Mesenchymal stem cell (in vitro differentiated cells and primary cell): ENCODE results near the gene MTX2.

Experiments used
- DNase-seq: peaks from one replicate; pipeline ENCODE4 v3.0.0-alpha.2; 2013
- H2AFZ ChIP-seq: one replicate; pipeline ENCODE4 v1.6.1; 2013; ENCODE audit warnings: low read depth, mild to moderate bottlenecking, control low read depth, inconsistent platforms, low read length, moderate library complexity
- H2AK5ac ChIP-seq: 2 replicates; pipeline ENCODE4 v1.6.1; 2013; ENCODE audit warnings: low read length, moderate library complexity, mild to moderate bottlenecking, inconsistent platforms; ENCODE audit not compliant: severe bottlenecking
- H2BK120ac ChIP-seq: one replicate; pipeline ENCODE4 v1.6.1; 2013; ENCODE audit warnings: low read depth, mild to moderate bottlenecking, inconsistent platforms, low read length, moderate library complexity
- H2BK12ac ChIP-seq, 2 experiments: one replicate each; pipeline ENCODE4 v1.6.1; 2013; ENCODE audit warnings: inconsistent platforms in 2 of 2, low read length in 2 of 2, mild to moderate bottlenecking in 2 of 2, moderate library complexity in 2 of 2, control low read depth in 1 of 2
- H2BK15ac ChIP-seq: one replicate; pipeline ENCODE4 v1.6.1; 2013; ENCODE audit warnings: mild to moderate bottlenecking, low read depth, inconsistent platforms; ENCODE audit not compliant: poor library complexity, severe bottlenecking
- H2BK5ac ChIP-seq: 2 replicates; pipeline ENCODE4 v1.6.1; 2013; ENCODE audit warnings: low read depth, mild to moderate bottlenecking, low read length, control low read depth, inconsistent platforms; ENCODE audit not compliant: poor library complexity, severe bottlenecking
- H3K14ac ChIP-seq, 2 experiments: one replicate each; pipeline ENCODE4 v1.6.1; 2013; ENCODE audit warnings: inconsistent platforms in 2 of 2, low read length in 2 of 2, control low read depth in 1 of 2, mild to moderate bottlenecking in 1 of 2, moderate library complexity in 1 of 2
- H3K18ac ChIP-seq, 2 experiments: one replicate each; pipeline ENCODE4 v1.6.1; 2013; ENCODE audit warnings: inconsistent platforms in 2 of 2, low read length in 2 of 2, control low read depth in 1 of 2, low read depth in 1 of 2, mild to moderate bottlenecking in 1 of 2
- H3K23ac ChIP-seq, 2 experiments: one replicate each; pipeline ENCODE4 v1.6.1; 2013; ENCODE audit warnings: inconsistent platforms in 2 of 2, low read length in 2 of 2, mild to moderate bottlenecking in 2 of 2, moderate library complexity in 2 of 2, control low read depth in 1 of 2
- H3K27ac ChIP-seq: 2 replicates; pipeline ENCODE4 v1.5.1; 2013; ENCODE audit warnings: mild to moderate bottlenecking, moderate library complexity, low read length, control low read depth, inconsistent platforms; ENCODE audit not compliant: poor library complexity, severe bottlenecking
- H3K27me3 ChIP-seq, 2 experiments: 2 replicates each; pipeline versions ENCODE4 v1.6.1 to v1.7.0; 2013; ENCODE audit warnings: low read length in 2 of 2, mild to moderate bottlenecking in 2 of 2, moderate library complexity in 2 of 2, control low read depth in 1 of 2, inconsistent platforms in 1 of 2; ENCODE audit not compliant: control insufficient read depth in 1 of 2, insufficient read depth in 1 of 2
- H3K36me3 ChIP-seq, 2 experiments: 2 replicates each; pipeline versions ENCODE4 v1.6.1 to v1.7.0; 2013; ENCODE audit warnings: low read length in 2 of 2, control low read depth in 1 of 2, inconsistent platforms in 1 of 2, low read depth in 1 of 2, mild to moderate bottlenecking in 1 of 2; ENCODE audit not compliant: insufficient read depth in 2 of 2, control insufficient read depth in 1 of 2
- H3K4ac ChIP-seq, 2 experiments: one replicate each; pipeline ENCODE4 v1.6.1; 2013; ENCODE audit warnings: inconsistent platforms in 2 of 2, low read length in 2 of 2, mild to moderate bottlenecking in 2 of 2, moderate library complexity in 2 of 2, control low read depth in 1 of 2, low read depth in 1 of 2
- H3K4me1 ChIP-seq: 2 replicates; pipeline ENCODE4 v1.6.1; 2013; ENCODE audit warnings: low read depth, low read length, control low read depth; ENCODE audit not compliant: control insufficient read depth, insufficient read depth
- H3K4me2 ChIP-seq: 2 replicates; pipeline ENCODE4 v1.6.1; 2013; ENCODE audit warnings: low read length, mild to moderate bottlenecking, inconsistent platforms; ENCODE audit not compliant: poor library complexity, severe bottlenecking
- H3K4me3 ChIP-seq, 2 experiments: 2 replicates each; pipeline versions ENCODE4 v1.5.1 to v1.7.0; 2013; ENCODE audit warnings: low read length in 2 of 2, mild to moderate bottlenecking in 2 of 2, control low read depth in 1 of 2, low read depth in 1 of 2; ENCODE audit not compliant: insufficient read depth in 1 of 2
- H3K79me1 ChIP-seq: replicated peaks from 2 replicates; pipeline ENCODE4 v1.6.1; 2013; ENCODE audit warnings: mild to moderate bottlenecking, control low read depth, low read length, inconsistent platforms; ENCODE audit not compliant: poor library complexity, severe bottlenecking
- H3K9ac ChIP-seq: 2 replicates; pipeline ENCODE4 v1.7.0; 2013; ENCODE audit warnings: mild to moderate bottlenecking, low read length, moderate library complexity
- H3K9me3 ChIP-seq: 2 replicates; pipeline ENCODE4 v1.7.0; 2013; ENCODE audit warnings: mild to moderate bottlenecking, low read length; ENCODE audit not compliant: control insufficient read depth
- H4K8ac ChIP-seq: one replicate; pipeline ENCODE4 v1.6.1; 2013; ENCODE audit warnings: inconsistent platforms, mild to moderate bottlenecking, low read length, moderate library complexity
- H4K91ac ChIP-seq: one replicate; pipeline ENCODE4 v1.6.1; 2013; ENCODE audit warnings: mild to moderate bottlenecking, low read length, inconsistent platforms
- WGBS: methylation state at CpG from one replicate; pipeline ENCODE4 v1.1.7; 2013; ENCODE audit warnings: mixed read lengths; 5-methylcytosine and 5-hydroxymethylcytosine counted together

MTX2 gene

GRCh38 chr2:176278927-176279326, 9.7 kb downstream of the MTX2 start:
- H3K4me2 ChIP-seq, result no peak overlapping the region
- WGBS, result no CpG with 5 or more reads among the region's 1 CpG
- H3K23ac ChIP-seq, result no peak overlapping the region
- no peaks in the 10 kb centered on the region for H3K27me3 ChIP-seq
- no peak overlapping the region for H2AFZ ChIP-seq
- no peak overlapping the region for H3K9ac ChIP-seq
- no peak overlapping the region for H3K18ac ChIP-seq
- no peak overlapping the region for H3K14ac ChIP-seq
- no peak for DNase-seq
- H3K27ac ChIP-seq, result no peak overlapping the region
- no peak overlapping the region for H2BK15ac ChIP-seq
- H3K9me3 ChIP-seq, result no peaks in the 10 kb centered on the region
- H2BK5ac ChIP-seq, result no peak overlapping the region
- no peaks in the 10 kb centered on the region for H3K4me1 ChIP-seq
- H3K4me3 ChIP-seq, result no peak overlapping the region
- no peak overlapping the region for H2BK120ac ChIP-seq
- no peak overlapping the region for H2BK12ac ChIP-seq
- H3K79me1 ChIP-seq, result peaks cover 12% of the 10 kb centered on the region
- H4K8ac ChIP-seq, result no peak overlapping the region
- H4K91ac ChIP-seq, result no peak overlapping the region
- H3K4ac ChIP-seq, result no peak overlapping the region
- H3K36me3 ChIP-seq, result no peaks in the 10 kb centered on the region
- H2AK5ac ChIP-seq, result no peak overlapping the region

GRCh38 chr2:176280156-176280555, 10.9 kb downstream of the MTX2 start:
- Histone ChIP-seq H3K14ac (peak overlapping the region in 1 of 2 experiments; percentile 20), H2AFZ (no peak overlapping the region), H4K91ac (no peak overlapping the region), H3K27ac (no peak overlapping the region), H3K27me3 (no peaks in the 10 kb centered on the region), H3K4me2 (no peak overlapping the region), H3K36me3 (no peaks in the 10 kb centered on the region), H2AK5ac (no peak overlapping the region), H3K4me3 (no peak overlapping the region), H3K4me1 (no peaks in the 10 kb centered on the region), H3K9ac (no peak overlapping the region), H2BK15ac (no peak overlapping the region), H2BK5ac (no peak overlapping the region), H2BK12ac (no peak overlapping the region), H3K18ac (no peak overlapping the region), H3K4ac (no peak overlapping the region), H4K8ac (no peak overlapping the region), H3K23ac (no peak overlapping the region), H3K9me3 (no peaks in the 10 kb centered on the region), H3K79me1 (peaks cover 11% of the 10 kb centered on the region), H2BK120ac (no peak overlapping the region)
- no peak for DNase-seq
- WGBS, result 85% methylated on average over 2 of the region's 3 CpGs

GRCh38 chr2:176280867-176281658, 11.8 kb downstream of the MTX2 start:
- Histone ChIP-seq H3K18ac (no peak overlapping the region), H2BK5ac (no peak overlapping the region), H3K9ac (no peak overlapping the region), H3K4ac (no peak overlapping the region), H3K9me3 (no peaks in the 10 kb centered on the region), H3K4me2 (no peak overlapping the region), H3K36me3 (no peaks in the 10 kb centered on the region), H3K79me1 (peaks cover 10% of the 10 kb centered on the region), H4K8ac (no peak overlapping the region), H2BK120ac (no peak overlapping the region), H3K4me3 (no peak overlapping the region), H3K27ac (no peak overlapping the region), H2AK5ac (no peak overlapping the region), H3K14ac (peak overlapping the region in 1 of 2 experiments; percentile 65), H3K23ac (no peak overlapping the region), H3K27me3 (no peaks in the 10 kb centered on the region), H3K4me1 (no peaks in the 10 kb centered on the region), H4K91ac (no peak overlapping the region), H2BK12ac (no peak overlapping the region), H2AFZ (no peak overlapping the region), H2BK15ac (no peak overlapping the region)
- 93% methylated on average over 3 of the region's 3 CpGs for WGBS
- peak; percentile 8 for DNase-seq

- H3K79me1 ChIP-seq, result peaks cover 11% of the 10 kb centered on the region
- no peak overlapping the region for H4K91ac ChIP-seq
- H2BK12ac ChIP-seq, result no peak overlapping the region
- no peak overlapping the region for H3K27ac ChIP-seq
- no peak overlapping the region for H3K14ac ChIP-seq
- H2AFZ ChIP-seq, result no peak overlapping the region
- H4K8ac ChIP-seq, result no peak overlapping the region
- WGBS, result 0% methylated on average over 1 of the region's 1 CpG
- H2BK120ac ChIP-seq, result no peak overlapping the region
- H3K4me3 ChIP-seq, result no peak overlapping the region
- no peak overlapping the region for H3K23ac ChIP-seq
- no peaks in the 10 kb centered on the region for H3K9me3 ChIP-seq
- H2BK5ac ChIP-seq, result no peak overlapping the region
- no peak overlapping the region for H2AK5ac ChIP-seq
- no peaks in the 10 kb centered on the region for H3K4me1 ChIP-seq
- no peak overlapping the region for H2BK15ac ChIP-seq
- no peaks in the 10 kb centered on the region for H3K27me3 ChIP-seq
- no peak overlapping the region for H3K4me2 ChIP-seq
- no peak overlapping the region for H3K4ac ChIP-seq
- peak; percentile 5 for DNase-seq
- H3K36me3 ChIP-seq, result no peaks in the 10 kb centered on the region
- H3K9ac ChIP-seq, result no peak overlapping the region
- no peak overlapping the region for H3K18ac ChIP-seq
Measured at GRCh38 chr2:176283291-176284068, 14.2 kb downstream of the MTX2 start.
